Smooth muscle cell (in vitro differentiated cells): Measurements from ENCODE around the gene SYT7. TPM values are rescaled to one million over a fixed set of nuclear protein-coding genes. Genes with fewer than 3 reads are reported as not detected.
A peak's percentile ranks its signal among the peaks of the same experiment; 100 is the strongest.

Experiments
- DNase-seq: peaks from one replicate; lab custom pipeline; 2025; ENCODE audit not compliant: unreplicated experiment; lab: John Stamatoyannopoulos, UW
- H2AFZ ChIP-seq: fragments of 200-600 bp; sonication (generic); 2 replicates; pipeline ENCODE4 v1.6.0; 2016; ENCODE audit warnings: antibody characterized with exemption, low read depth, mild to moderate bottlenecking
- H3F3A ChIP-seq: fragments of 200-600 bp; sonication (generic); 2 replicates; pipeline ENCODE4 v1.6.0; 2017; ENCODE audit warnings: antibody characterized with exemption, low read depth
- H3K27ac ChIP-seq: fragments of 200-600 bp; sonication (generic); 2 replicates; pipeline ENCODE4 v1.5.1; 2016; ENCODE audit warnings: low read depth, mild to moderate bottlenecking
- H3K27me3 ChIP-seq: fragments of 200-600 bp; sonication (generic); 2 replicates; pipeline ENCODE4 v1.6.1; 2016; ENCODE audit warnings: low read depth, mild to moderate bottlenecking
- H3K36me3 ChIP-seq: fragments of 200-600 bp; sonication (generic); 2 replicates; pipeline ENCODE4 v1.5.1; 2016; ENCODE audit warnings: low read depth
- H3K4me1 ChIP-seq: fragments of 200-600 bp; sonication (generic); 2 replicates; pipeline ENCODE4 v1.5.1; 2016; ENCODE audit warnings: low read depth
- H3K4me2 ChIP-seq: fragments of 200-600 bp; sonication (generic); 2 replicates; pipeline ENCODE4 v1.6.0; 2016; ENCODE audit warnings: mild to moderate bottlenecking
- H3K4me3 ChIP-seq: fragments of 200-600 bp; sonication (generic); 2 replicates; pipeline ENCODE4 v1.5.1; 2016; ENCODE audit warnings: mild to moderate bottlenecking
- H3K79me2 ChIP-seq: fragments of 200-600 bp; sonication (generic); 2 replicates; pipeline ENCODE4 v1.6.0; 2016; ENCODE audit warnings: low read depth, mild to moderate bottlenecking
- H3K9ac ChIP-seq: fragments of 200-600 bp; sonication (generic); 2 replicates; pipeline ENCODE4 v1.6.0; 2016; ENCODE audit warnings: low read depth
- H3K9me3 ChIP-seq: fragments of 200-600 bp; sonication (generic); replicated peaks from 2 replicates; pipeline ENCODE4 v1.5.1; 2016; ENCODE audit warnings: low read depth
- H4K20me1 ChIP-seq: fragments of 200-600 bp; sonication (generic); 2 replicates; pipeline ENCODE4 v1.6.0; 2016; ENCODE audit warnings: low read depth
- WGBS: methylation state at CpG from one replicate; pipeline ENCODE4 v1.1.7; 2016; ENCODE audit warnings: low lambda C conversion rate; 5-methylcytosine and 5-hydroxymethylcytosine counted together
- polyA plus RNA-seq: library from polyadenylated mRNA; unstranded; fragments of >200 nt; fragmentation: Nextera tagmentation; extraction: Ambion mirVana; gene quantifications from 2 replicates; pipeline ENCODE4 v1.2.1, GENCODE V29; 2016
- total RNA-seq: library from RNA; depleted of rRNA; stranded (reverse); fragments of >200 nt; gene quantifications from 2 replicates; pipeline ENCODE4 v1.2.3, GENCODE V29; 2014
- TF ChIP-seq, protein P1 (sequence below): fragments of 200-600 bp; sonication (generic); IDR thresholded peaks from 2 replicates; pipeline ENCODE4 v1.5.1; 2017; ENCODE audit warnings: borderline replicate concordance, mild to moderate bottlenecking, antibody characterized with exemption; ENCODE audit not compliant: insufficient read depth, poor library complexity, severe bottlenecking

Gene SYT7
- total and polyA plus RNA-seq, 2 experiments from 2014 or later = 0.79 to 4.0 TPM

DNA sequence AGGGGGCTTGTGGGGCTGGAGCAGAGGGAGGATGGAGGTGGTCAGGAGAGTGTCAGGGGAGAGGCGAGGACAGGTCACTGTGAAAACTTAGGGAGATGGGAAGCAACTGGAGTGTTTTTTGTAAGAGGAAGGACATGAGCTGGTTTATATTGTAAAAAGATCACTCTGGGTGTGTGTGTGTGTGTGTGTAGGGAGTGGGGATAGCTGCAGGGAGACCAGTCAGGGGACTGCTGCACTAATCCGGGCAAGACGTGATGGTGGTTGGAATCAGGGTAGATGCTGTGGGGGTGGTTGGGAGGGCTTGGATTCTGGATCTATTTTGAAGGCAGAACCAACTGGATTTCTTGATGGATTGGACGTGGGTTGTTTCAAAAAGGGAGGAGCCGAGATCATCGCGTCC lies 11.3 kb upstream of the SYT7 start:
- H3K9ac ChIP-seq = no peak overlapping the region
- no peaks in the 10 kb centered on the region for H3K79me2 ChIP-seq
- peaks cover 24% of the 10 kb centered on the region for H3K4me1 ChIP-seq
- H2AFZ ChIP-seq = no peak overlapping the region
- no peaks in the 10 kb centered on the region for H4K20me1 ChIP-seq
- H3F3A ChIP-seq = no peaks in the 10 kb centered on the region
- H3K9me3 ChIP-seq = no peaks in the 10 kb centered on the region
- H3K27me3 ChIP-seq = no peaks in the 10 kb centered on the region
- H3K27ac ChIP-seq = no peak overlapping the region
- WGBS = 79% methylated on average over 7 of the region's 7 CpGs
- no peak overlapping the region for H3K4me2 ChIP-seq
- H3K36me3 ChIP-seq = no peaks in the 10 kb centered on the region
- TF ChIP-seq, protein P1, sequence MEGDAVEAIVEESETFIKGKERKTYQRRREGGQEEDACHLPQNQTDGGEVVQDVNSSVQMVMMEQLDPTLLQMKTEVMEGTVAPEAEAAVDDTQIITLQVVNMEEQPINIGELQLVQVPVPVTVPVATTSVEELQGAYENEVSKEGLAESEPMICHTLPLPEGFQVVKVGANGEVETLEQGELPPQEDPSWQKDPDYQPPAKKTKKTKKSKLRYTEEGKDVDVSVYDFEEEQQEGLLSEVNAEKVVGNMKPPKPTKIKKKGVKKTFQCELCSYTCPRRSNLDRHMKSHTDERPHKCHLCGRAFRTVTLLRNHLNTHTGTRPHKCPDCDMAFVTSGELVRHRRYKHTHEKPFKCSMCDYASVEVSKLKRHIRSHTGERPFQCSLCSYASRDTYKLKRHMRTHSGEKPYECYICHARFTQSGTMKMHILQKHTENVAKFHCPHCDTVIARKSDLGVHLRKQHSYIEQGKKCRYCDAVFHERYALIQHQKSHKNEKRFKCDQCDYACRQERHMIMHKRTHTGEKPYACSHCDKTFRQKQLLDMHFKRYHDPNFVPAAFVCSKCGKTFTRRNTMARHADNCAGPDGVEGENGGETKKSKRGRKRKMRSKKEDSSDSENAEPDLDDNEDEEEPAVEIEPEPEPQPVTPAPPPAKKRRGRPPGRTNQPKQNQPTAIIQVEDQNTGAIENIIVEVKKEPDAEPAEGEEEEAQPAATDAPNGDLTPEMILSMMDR = no peak
- no peak for DNase-seq
- no peak overlapping the region for H3K4me3 ChIP-seq

DNA sequence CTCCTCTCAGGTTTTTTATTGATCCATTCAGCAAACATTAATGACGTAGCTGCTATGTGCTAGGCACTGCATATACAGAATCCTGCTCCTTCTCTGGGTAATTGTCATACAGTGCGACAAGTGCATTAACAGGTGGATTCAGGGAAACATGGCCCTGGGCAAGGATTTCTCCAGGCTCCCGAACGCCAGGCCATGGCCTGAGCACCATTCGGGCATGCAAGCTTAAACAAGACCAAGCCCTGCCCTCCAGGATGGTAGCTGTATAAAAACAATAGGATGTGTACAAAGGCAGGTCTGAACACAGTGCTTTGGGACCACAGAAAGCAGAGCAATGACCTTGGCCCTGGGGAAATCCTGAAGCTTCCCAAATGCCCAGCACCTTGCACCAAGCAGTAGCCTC lies 9.1 kb upstream of the SYT7 start:
- TF ChIP-seq, protein P1 = no peak
- H3K27ac ChIP-seq = no peak overlapping the region
- no peak overlapping the region for H3K4me3 ChIP-seq
- no peaks in the 10 kb centered on the region for H3F3A ChIP-seq
- no peak overlapping the region for H3K4me2 ChIP-seq
- no peaks in the 10 kb centered on the region for H3K79me2 ChIP-seq
- no peak overlapping the region for H2AFZ ChIP-seq
- H3K36me3 ChIP-seq = no peaks in the 10 kb centered on the region
- H3K9me3 ChIP-seq = no peaks in the 10 kb centered on the region
- WGBS = 77% methylated on average over 5 of the region's 5 CpGs
- no peaks in the 10 kb centered on the region for H3K27me3 ChIP-seq
- DNase-seq = no peak
- H4K20me1 ChIP-seq = no peaks in the 10 kb centered on the region
- no peak overlapping the region for H3K9ac ChIP-seq
- H3K4me1 ChIP-seq = peaks cover 33% of the 10 kb centered on the region

DNA sequence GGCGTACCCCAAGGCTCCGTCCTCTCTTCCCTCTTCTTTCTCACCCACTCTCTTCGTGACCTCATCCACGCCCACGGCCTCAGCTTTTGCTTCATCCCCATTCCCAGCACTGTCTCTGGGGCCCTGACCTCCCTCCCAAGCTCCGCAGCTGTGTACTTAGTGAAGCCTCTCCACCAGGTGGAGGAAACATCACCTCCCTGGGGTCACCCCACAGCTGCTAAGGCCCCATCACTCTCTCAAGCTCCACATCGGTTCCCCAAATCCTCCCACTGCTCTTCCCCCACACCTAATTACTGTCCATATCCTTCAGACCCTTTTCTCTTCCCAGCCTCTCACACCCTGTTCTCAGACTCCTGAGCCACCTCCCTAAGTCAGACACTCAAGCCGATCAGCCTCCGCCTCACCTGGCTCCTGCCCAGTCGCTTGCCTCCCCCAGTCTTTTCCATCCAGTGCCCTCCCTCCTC lies 7.9 kb upstream of the SYT7 start:
- TF ChIP-seq, protein P1 = no peak
- Histone ChIP-seq H3K4me3 (peak overlapping the region; percentile 56), H3K4me2 (peak overlapping the region; percentile 96), H3K4me1 (peaks cover 33% of the 10 kb centered on the region), H2AFZ (no peak overlapping the region), H3K27ac (no peak overlapping the region), H3K27me3 (no peaks in the 10 kb centered on the region), H3F3A (no peaks in the 10 kb centered on the region), H3K9ac (no peak overlapping the region), H4K20me1 (no peaks in the 10 kb centered on the region), H3K9me3 (no peaks in the 10 kb centered on the region), H3K79me2 (no peaks in the 10 kb centered on the region), H3K36me3 (no peaks in the 10 kb centered on the region)
- DNase-seq = no peak
- WGBS = 42% methylated on average over 9 of the region's 10 CpGs

DNA sequence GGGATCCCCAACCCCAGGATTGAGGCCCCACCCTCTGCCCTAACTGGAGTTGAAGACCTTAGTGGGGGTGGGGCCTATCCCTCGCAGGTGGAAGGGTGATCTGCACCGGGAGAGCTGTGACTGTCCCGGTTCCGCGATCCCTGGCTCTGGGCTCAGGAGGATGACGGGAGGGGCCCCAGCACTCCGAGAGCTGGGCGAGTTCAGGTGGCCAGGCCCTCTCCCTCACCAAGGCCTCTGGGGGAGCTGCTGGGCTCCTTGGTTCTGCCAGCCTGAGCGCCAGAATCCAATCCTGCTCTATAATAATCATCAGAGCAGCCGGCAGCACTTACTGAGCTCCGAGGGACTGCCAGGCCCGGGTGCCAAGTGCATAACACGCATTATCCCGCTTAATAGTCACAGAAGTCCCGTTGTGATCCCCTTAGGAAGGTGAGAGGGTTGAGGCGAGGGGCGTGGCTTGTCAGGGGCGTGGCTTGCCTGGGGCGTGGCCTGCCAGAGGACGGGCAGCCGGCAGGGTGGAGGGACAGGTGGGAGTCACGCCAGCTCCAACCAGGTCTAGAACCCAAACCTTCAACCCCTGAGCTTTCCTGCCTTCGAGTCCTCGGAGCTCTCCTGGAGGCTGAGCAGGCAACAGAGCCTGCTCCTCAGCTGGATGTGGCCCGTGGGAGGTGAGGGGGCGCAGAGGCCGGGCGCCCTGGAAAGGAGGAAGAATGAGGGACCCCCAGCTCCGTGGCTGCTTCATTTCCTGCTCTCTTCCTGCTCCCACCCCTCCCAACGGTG lies 7.3 kb upstream of the SYT7 start:
- DNase-seq = no peak
- Histone ChIP-seq H3K4me2 (peak overlapping the region; percentile 96), H4K20me1 (no peaks in the 10 kb centered on the region), H3K36me3 (no peaks in the 10 kb centered on the region), H3K9me3 (no peaks in the 10 kb centered on the region), H3K4me3 (peak overlapping the region; percentile 56), H2AFZ (no peak overlapping the region), H3K79me2 (no peaks in the 10 kb centered on the region), H3K9ac (no peak overlapping the region), H3K27ac (no peak overlapping the region), H3K27me3 (no peaks in the 10 kb centered on the region), H3K4me1 (peaks cover 33% of the 10 kb centered on the region), H3F3A (no peaks in the 10 kb centered on the region)
- TF ChIP-seq, protein P1 = peak; percentile 12
- 7% methylated on average over 28 of the region's 30 CpGs for WGBS
